GM18505 (cell line): ENCODE results near the gene ERRFI1.

ENCODE experiments used
- ATAC-seq: cut with Tn5 transposase; IDR thresholded peaks from one replicate; pipeline ENCODE4 v1.9.1; 2021; ENCODE audit not compliant: unreplicated experiment
- POLR2A ChIP-seq: IDR thresholded peaks from 4 replicates; pipeline ENCODE4 v1.6.1; 2011; ENCODE audit warnings: borderline replicate concordance; ENCODE audit not compliant: insufficient read depth, insufficient read length; ENCODE audit errors: extremely low read depth

The ERRFI1 gene

GRCh38 chr1:7992885-7993284 is 33.2 kb downstream of the ERRFI1 start:
- ATAC-seq: no peak

GRCh38 chr1:7991504-7992440 is 34.3 kb downstream of the ERRFI1 start:
- no peak for TF ChIP-seq POLR2A
- no peak for ATAC-seq

More at GRCh38 chr1:7992885-7993284, 33.2 kb downstream of the ERRFI1 start:
- TF ChIP-seq POLR2A: no peak

GRCh38 chr1:7989762-7990428 is 36.2 kb downstream of the ERRFI1 start:
- TF ChIP-seq POLR2A: no peak
- ATAC-seq: no peak

DNA sequence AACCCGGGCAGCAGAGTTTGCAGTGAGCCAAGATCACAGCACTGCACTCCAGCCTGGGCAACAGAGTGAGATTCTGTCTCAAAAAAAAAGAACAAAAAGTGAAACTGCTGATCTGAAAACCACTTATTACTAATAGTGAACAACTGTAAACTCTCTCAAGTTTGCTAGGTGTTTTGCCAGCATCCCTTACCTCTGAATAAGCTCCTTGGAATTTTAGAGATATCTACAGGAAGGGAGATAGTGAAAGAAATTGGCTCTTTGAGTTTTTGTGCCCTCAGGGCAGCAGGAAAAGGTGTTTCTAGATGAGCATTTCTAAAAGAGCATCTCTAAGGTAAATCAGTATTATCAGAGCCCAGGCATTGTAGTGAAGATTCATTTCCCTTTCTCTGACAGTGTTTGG is 37.5 kb downstream of the ERRFI1 start:
- no peak for TF ChIP-seq POLR2A
- no peak for ATAC-seq

DNA sequence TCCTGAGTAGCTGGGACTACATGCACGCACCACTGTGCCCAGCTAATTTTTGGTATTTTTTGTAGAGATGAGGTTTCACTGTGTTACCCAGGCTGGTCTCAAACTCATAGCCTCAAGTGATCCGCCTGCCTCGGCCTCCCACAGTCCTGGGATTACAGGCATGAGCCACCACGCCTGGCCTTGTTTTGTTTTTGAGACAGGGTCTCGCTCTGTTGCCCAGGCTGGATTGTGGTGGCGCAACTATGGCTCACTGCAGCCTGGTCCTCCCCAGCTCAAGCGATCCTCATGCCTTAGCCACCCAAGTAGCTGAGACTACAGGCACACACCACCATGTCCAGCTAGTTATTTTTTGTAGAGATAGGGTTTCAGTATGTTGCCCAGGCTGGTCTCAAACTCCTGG is 38.6 kb downstream of the ERRFI1 start:
- TF ChIP-seq POLR2A: no peak
- no peak for ATAC-seq

GRCh38 chr1:7985851-7986612 is 40.1 kb downstream of the ERRFI1 start:
- TF ChIP-seq POLR2A: no peak
- ATAC-seq: no peak

- no peak for ATAC-seq
- TF ChIP-seq POLR2A: no peak
Observed at GRCh38 chr1:7984811-7985210, 41.3 kb downstream of the ERRFI1 start.

- no peak for ATAC-seq
- TF ChIP-seq POLR2A: no peak
Observed at GRCh38 chr1:7983086-7983778, 42.9 kb downstream of the ERRFI1 start.

DNA sequence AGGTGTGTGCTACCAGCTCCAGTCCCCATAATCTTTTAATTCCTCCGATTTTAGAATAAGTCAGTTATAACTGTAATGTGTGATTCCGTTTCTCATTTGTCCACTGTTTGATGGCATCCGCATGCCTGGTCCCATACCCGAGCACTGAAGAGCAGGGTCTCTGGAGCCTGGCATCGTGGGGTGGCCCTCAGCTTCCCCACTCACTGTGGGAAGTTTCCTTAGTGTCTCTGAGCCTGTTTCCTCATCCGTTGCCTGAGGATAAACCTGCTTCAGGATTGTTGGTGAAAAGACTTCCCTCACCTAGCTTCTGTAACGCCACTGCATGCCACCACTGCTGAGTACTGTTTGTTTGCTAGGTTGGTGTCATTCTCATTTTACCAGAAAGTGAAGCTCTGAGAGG is 45.1 kb downstream of the ERRFI1 start:
- no peak for TF ChIP-seq POLR2A
- no peak for ATAC-seq

DNA sequence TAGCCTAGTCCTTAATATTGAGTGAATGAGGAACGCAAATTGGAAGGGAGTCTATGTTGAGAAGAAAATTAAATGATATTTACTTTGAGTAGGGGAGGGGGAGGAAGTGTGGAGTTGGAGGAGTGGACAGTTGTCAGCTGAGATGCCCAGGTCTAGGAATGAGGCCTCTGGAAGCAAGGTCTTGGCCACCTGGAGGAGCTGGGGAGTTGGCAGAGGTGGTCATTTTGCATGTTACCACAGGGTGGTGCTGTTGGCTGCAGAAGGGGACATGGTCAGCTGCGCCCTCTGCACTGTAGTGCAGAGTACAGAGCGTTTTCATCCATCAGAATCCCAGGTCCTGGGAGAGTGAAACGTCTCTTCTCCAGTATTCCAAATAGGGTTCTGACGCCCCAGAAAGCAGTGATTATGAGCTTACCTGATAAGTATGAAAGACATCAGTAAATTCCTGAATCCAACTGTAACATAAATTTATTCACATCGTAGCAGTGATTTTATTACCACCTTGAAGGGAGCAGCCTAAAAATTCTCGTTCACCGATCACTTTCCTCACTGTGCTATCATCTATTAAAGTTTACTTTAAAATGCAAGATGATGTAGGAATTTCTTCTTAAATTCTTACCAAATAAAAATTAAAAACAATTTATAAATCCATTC is 50.8 kb downstream of the ERRFI1 start:
- ATAC-seq: no peak
- no peak for TF ChIP-seq POLR2A

DNA sequence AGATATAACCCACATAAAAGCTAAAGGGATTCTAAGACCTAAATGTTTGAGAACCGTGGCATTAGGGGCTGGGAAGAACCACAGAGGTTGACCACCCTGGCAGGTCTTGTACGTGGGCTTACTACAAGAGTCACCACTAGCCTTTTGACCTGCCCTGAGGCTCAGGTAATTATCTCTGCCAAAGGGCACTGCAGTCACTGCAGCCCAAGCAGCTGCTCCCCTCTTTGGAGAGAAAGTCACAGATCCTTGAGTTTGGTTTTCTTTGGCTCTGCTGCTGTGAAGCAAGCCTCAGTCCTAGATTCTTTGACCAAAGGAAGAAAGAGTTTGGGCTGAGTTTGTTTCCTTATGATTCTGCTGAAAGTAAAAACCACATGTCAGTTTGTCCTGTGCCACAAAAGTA is 53.0 kb downstream of the ERRFI1 start:
- TF ChIP-seq POLR2A: no peak

DNA sequence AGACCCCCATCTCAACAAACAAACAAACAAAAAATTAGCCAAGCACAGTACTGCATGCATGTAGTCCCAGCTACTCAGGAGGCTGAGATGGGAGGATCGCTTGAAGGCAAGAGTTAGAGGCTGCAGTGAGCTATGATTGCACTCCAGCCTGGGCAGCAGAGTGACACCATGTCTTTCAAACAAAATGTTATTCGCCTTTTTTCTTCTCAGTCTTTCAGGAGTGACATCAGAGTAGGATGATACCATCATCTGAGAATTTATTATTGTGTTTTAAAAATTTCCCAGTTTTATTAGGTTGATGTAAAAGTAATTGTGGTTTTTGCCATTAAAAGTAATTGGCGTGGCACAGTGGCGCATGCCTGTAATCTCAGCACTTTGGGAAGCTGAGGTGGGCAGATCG is 53.8 kb downstream of the ERRFI1 start:
- ATAC-seq: no peak
- TF ChIP-seq POLR2A: no peak

More for the DNA sequence above, 53.0 kb downstream of the ERRFI1 start:
- ATAC-seq: no peak
